ENCODE results near the gene UNC13C.

The UNC13C gene

GRCh38 chr15:54556231-54556630, 578.0 kb downstream of the UNC13C start:
- TF ChIP-seq ZNF549 (tag by site-specific recombination; IDR thresholded peaks at IDR 0.05) (no peak), ZNF146 (tag by site-specific recombination; IDR thresholded peaks at IDR 0.05) (no peak), ZNF138 (tag by site-specific recombination; IDR thresholded peaks at IDR 0.05; ENCODE audit: borderline replicate concordance) (no peak), GLI4 (tag by site-specific recombination; IDR thresholded peaks at IDR 0.05) (no peak)
- Histone ChIP-seq H3K4me1 (ENCODE audit: control insufficient read depth, insufficient read depth, low read length) (no peaks in the 10 kb centered on the region), H3K27ac (ENCODE audit: extremely low read depth, low read depth, low read length) (no peak overlapping the region), H3K9me3 (ENCODE audit: control insufficient read depth, insufficient read depth, low read depth, low read length) (no peaks in the 10 kb centered on the region), H3K36me3 (ENCODE audit: control insufficient read depth in 2 of 2, insufficient read depth in 1 of 2, low read length in 2 of 2) (no peaks in the 10 kb centered on the region), H3K4me3 (ENCODE audit: low read depth, low read length) (no peak overlapping the region)
- ChIA-PET CTCF (no interaction called here), POLR2A (no interaction called here)

- TF ChIP-seq ZNF837 (tag by site-specific recombination; IDR thresholded peaks at IDR 0.05) (no peak), ZNF274 (IDR thresholded peaks at IDR 0.05; ENCODE audit: low read length) (no peak), ZNF274 (tag by site-specific recombination; IDR thresholded peaks at IDR 0.05; ENCODE audit: borderline replicate concordance) (no peak), ZNF514 (tag by site-specific recombination; IDR thresholded peaks at IDR 0.05) (no peak), ZNF174 (tag by site-specific recombination; IDR thresholded peaks at IDR 0.05) (no peak), ZNF701 (tag by site-specific recombination; IDR thresholded peaks at IDR 0.05) (no peak), ZNF140 (tag by site-specific recombination; IDR thresholded peaks at IDR 0.05) (no peak), TCF7L2 (IDR thresholded peaks at IDR 0.05; ENCODE audit: borderline replicate concordance, low read depth, low read length) (no peak), AEBP2 (tag by site-specific recombination; IDR thresholded peaks at IDR 0.05; ENCODE audit: borderline replicate concordance) (no peak), ZIC2 (tag by site-specific recombination; IDR thresholded peaks at IDR 0.05) (no peak), ZNF221 (tag by site-specific recombination; IDR thresholded peaks at IDR 0.05; ENCODE audit: borderline replicate concordance) (no peak), ZNF571 (tag by site-specific recombination; IDR thresholded peaks at IDR 0.05) (no peak), GLI4 (tag by site-specific recombination; IDR thresholded peaks at IDR 0.05) (no peak), ZNF707 (tag by site-specific recombination; IDR thresholded peaks at IDR 0.05) (no peak), ZNF510 (tag by site-specific recombination; IDR thresholded peaks at IDR 0.05; ENCODE audit: insufficient replicate concordance) (no peak), ATF2 (tag by site-specific recombination; IDR thresholded peaks at IDR 0.05; ENCODE audit: low read depth) (no peak)
- TF ChIP-seq, protein P1, sequence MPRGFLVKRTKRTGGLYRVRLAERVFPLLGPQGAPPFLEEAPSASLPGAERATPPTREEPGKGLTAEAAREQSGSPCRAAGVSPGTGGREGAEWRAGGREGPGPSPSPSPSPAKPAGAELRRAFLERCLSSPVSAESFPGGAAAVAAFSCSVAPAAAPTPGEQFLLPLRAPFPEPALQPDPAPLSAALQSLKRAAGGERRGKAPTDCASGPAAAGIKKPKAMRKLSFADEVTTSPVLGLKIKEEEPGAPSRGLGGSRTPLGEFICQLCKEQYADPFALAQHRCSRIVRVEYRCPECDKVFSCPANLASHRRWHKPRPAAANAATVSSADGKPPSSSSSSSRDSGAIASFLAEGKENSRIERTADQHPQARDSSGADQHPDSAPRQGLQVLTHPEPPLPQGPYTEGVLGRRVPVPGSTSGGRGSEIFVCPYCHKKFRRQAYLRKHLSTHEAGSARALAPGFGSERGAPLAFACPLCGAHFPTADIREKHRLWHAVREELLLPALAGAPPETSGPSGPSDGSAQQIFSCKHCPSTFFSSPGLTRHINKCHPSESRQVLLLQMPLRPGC (tag by site-specific recombination; IDR thresholded peaks at IDR 0.05), result no peak
- TF ChIP-seq, protein P2, sequence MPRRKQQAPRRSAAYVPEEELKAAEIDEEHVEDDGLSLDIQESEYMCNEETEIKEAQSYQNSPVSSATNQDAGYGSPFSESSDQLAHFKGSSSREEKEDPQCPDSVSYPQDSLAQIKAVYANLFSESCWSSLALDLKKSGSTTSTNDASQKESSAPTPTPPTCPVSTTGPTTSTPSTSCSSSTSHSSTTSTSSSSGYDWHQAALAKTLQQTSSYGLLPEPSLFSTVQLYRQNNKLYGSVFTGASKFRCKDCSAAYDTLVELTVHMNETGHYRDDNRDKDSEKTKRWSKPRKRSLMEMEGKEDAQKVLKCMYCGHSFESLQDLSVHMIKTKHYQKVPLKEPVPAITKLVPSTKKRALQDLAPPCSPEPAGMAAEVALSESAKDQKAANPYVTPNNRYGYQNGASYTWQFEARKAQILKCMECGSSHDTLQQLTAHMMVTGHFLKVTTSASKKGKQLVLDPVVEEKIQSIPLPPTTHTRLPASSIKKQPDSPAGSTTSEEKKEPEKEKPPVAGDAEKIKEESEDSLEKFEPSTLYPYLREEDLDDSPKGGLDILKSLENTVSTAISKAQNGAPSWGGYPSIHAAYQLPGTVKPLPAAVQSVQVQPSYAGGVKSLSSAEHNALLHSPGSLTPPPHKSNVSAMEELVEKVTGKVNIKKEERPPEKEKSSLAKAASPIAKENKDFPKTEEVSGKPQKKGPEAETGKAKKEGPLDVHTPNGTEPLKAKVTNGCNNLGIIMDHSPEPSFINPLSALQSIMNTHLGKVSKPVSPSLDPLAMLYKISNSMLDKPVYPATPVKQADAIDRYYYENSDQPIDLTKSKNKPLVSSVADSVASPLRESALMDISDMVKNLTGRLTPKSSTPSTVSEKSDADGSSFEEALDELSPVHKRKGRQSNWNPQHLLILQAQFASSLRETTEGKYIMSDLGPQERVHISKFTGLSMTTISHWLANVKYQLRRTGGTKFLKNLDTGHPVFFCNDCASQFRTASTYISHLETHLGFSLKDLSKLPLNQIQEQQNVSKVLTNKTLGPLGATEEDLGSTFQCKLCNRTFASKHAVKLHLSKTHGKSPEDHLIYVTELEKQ (tag by site-specific recombination; IDR thresholded peaks at IDR 0.05; ENCODE audit: borderline replicate concordance), result no peak
- Histone ChIP-seq H3K4me1 (ENCODE audit: control insufficient read depth, insufficient read depth, low read length) (no peaks in the 10 kb centered on the region), H3K27ac (ENCODE audit: extremely low read depth, low read depth, low read length) (no peak overlapping the region), H3K9me3 (ENCODE audit: control insufficient read depth, insufficient read depth, low read depth, low read length) (no peaks in the 10 kb centered on the region), H3K4me3 (ENCODE audit: low read depth, low read length) (no peak overlapping the region), H3K36me3 (ENCODE audit: control insufficient read depth in 2 of 2, insufficient read depth in 1 of 2, low read length in 2 of 2) (no peaks in the 10 kb centered on the region)
- CTCF ChIA-PET, result interaction anchor here (0.5 kb wide), 1 partner anchor 74 kb away, joined by 3 read pairs; no protein-coding TSS in a partner anchor
- POLR2A ChIA-PET, result no interaction called here
These were observed 581.3 kb downstream of the UNC13C start for GRCh38 chr15:54559405-54560069.

Measured in HEK293 (cell line).